SK-N-MC (cell line): ENCODE results near the gene LRPPRC.
"Not testable (repeated sequence)": the region's sequence is repeated elsewhere in the genome, so short reads cannot be mapped to it uniquely, and the experiment has no call there.

Experiments used
- DNase-seq: peaks from one replicate; pipeline ENCODE4 v3.0.0-alpha.2; 2011; ENCODE audit warnings: low read depth, low spot score
- H3K27ac ChIP-seq: fragments of 200-600 bp; sonication (generic); 2 replicates; pipeline ENCODE4 v1.5.1; 2016; ENCODE audit warnings: mixed run types
- H3K36me3 ChIP-seq: fragments of 200-600 bp; sonication (generic); 2 replicates; pipeline ENCODE4 v1.6.1; 2017; ENCODE audit warnings: antibody characterized with exemption, low read length, mixed read lengths; ENCODE audit not compliant: insufficient read depth
- H3K4me3 ChIP-seq: fragments of 200-600 bp; sonication (generic); 2 replicates; pipeline ENCODE4 v1.5.1; 2016
- H3K9ac ChIP-seq: fragments of 200-600 bp; sonication (generic); 2 replicates; pipeline ENCODE4 v1.8.0; 2017; ENCODE audit warnings: mixed run types, mixed read lengths; ENCODE audit not compliant: insufficient read length
- H3K9me3 ChIP-seq: fragments of 200-600 bp; sonication (generic); 2 replicates; pipeline ENCODE4 v1.6.1; 2017; ENCODE audit warnings: low read depth, mild to moderate bottlenecking, antibody characterized with exemption, low read length, moderate library complexity, mixed read lengths
- EZH2 ChIP-seq: fragments of 200-600 bp; sonication (generic); IDR thresholded peaks from one replicate; pipeline ENCODE4 v1.6.1; 2017; ENCODE audit warnings: antibody characterized with exemption
- FOXP2 ChIP-seq: optimal IDR thresholded peaks from 2 replicates; pipeline ENCODE3; 2011; ENCODE audit warnings: mild to moderate bottlenecking, moderate library complexity; ENCODE audit not compliant: insufficient read depth; ENCODE audit errors: extremely low read length, control extremely low read depth
- POLR2AphosphoS5 ChIP-seq: IDR thresholded peaks from 2 replicates; pipeline ENCODE4 v1.6.1; 2012; ENCODE audit warnings: mild to moderate bottlenecking, low read depth, low read length, borderline replicate concordance

LRPPRC gene

DNA sequence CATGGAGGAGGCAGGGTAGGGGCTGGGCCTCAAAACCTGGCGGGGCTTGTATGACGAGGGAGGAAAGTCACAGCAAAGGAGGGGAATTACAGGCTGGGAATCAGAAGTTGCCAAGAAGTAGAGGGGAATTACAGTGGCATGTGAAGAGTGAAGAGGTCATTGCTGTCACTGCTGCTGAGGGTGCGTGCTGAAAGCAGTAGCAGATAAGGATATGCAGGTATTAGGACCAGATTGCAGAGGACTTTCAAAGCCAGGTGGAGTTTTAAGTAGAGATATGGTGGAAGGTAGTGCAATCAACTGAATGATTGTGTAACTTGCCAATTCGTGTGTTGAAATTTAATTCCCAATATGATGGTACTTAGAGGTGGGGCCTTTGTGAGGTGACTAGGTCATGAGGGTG, 19.4 kb upstream of the LRPPRC start:
- DNase-seq: no peak
- no peak for TF ChIP-seq POLR2AphosphoS5
- no peak for TF ChIP-seq FOXP2
- no peak for TF ChIP-seq EZH2
- Histone ChIP-seq H3K4me3 (no peak overlapping the region), H3K27ac (no peak overlapping the region), H3K9ac (no peak overlapping the region), H3K9me3 (no peaks in the 10 kb centered on the region), H3K36me3 (no peaks in the 10 kb centered on the region)

DNA sequence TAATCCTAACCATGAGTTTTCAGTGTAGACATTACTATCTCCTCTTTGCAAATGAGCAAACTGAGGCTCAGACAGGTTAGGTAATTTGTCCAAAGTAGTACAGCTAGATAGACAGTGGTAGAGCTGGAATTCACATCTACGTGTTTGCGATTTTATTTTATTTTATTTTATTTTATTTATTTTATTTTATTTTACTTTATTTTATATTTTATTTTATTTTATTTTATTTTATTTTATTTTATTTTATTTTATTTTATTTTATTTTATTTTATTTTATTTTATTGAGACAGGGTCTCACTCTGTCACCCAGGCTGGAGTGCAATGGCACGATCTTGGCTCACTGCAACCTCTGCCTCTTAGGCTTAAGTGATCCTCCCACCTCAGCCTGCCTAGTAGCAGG, 17.4 kb upstream of the LRPPRC start:
- H3K4me3 ChIP-seq, H3K27ac ChIP-seq, H3K9me3 ChIP-seq, DNase-seq, H3K9ac ChIP-seq, H3K36me3 ChIP-seq: not testable (repeated sequence)

DNA sequence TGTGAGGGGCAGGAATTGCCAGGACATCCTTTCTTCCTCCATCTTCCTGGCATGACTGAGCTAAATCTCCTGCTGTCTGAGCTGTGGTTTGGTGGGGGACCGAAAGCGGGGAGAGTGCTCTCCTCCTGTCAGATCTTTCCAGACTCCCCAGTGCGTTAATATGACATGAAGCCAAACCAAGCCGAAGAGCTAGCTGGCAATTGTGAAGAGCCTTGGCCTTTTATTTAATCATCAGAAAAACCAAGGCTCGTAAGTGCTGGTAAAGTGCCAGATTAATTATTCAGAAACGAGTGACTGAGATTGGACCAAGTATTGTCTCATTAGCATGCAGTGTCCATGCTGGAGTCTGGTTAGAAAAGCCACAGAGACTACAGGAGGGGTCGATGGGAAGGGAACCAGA, 14.5 kb upstream of the LRPPRC start:
- DNase-seq: no peak
- Histone ChIP-seq H3K27ac (no peak overlapping the region), H3K36me3 (no peaks in the 10 kb centered on the region), H3K4me3 (no peak overlapping the region), H3K9me3 (no peaks in the 10 kb centered on the region), H3K9ac (no peak overlapping the region)
- no peak for TF ChIP-seq FOXP2
- no peak for TF ChIP-seq EZH2
- no peak for TF ChIP-seq POLR2AphosphoS5

DNA sequence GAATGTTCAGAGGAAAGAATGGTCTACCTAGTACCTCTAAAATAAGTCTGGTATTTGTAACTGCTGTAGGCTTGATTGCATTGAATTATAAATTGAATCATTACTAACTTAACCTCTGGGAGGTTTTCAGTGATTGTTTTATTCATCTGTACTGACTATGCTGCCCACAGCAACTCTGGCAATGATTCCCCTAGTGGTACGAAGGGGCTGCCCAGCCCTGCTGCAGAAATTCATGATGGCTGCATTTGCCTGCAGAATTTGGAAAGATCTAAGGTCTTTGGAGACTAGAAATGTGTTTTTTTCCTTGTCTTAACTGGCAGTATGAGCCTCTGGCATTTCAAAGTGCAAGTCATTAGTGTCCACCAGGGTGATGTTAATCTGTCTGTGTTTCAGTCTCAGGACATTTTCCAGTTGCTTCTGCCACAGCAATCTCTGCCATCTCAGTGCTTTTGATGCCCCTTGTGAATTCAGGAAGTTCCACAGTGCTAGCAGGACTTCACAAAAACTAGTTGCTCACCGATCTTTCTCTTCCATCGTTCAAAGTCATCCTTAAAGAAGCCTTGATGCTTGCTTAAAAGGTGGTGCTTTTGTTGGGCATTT, 13.4 kb upstream of the LRPPRC start:
- DNase-seq: no peak

DNA sequence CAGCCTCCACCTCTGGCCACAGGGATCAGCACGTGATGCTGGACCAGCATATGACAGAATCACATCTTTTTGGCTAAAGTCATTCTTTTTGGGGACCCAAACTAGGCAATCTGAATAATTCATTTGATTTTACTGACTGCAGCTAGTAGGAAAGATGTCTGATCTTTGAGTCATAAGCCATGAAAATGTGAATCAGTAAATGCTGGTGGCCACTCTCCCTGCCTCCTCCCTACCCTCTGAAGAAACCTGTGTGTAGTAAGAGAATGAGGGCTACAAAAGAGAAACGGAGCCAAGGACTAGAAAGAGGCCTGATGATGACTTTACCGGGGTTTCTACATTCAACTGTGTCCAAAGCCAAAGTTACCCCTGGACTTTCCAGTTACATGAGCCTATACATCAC, 10.1 kb upstream of the LRPPRC start:
- Histone ChIP-seq H3K9ac (no peak overlapping the region), H3K9me3 (no peaks in the 10 kb centered on the region), H3K36me3 (no peaks in the 10 kb centered on the region), H3K4me3 (no peak overlapping the region), H3K27ac (no peak overlapping the region)
- no peak for TF ChIP-seq POLR2AphosphoS5
- no peak for TF ChIP-seq EZH2
- no peak for TF ChIP-seq FOXP2
- no peak for DNase-seq

More for the DNA sequence above, 13.4 kb upstream of the LRPPRC start:
- TF ChIP-seq POLR2AphosphoS5 (no peak), FOXP2 (no peak), EZH2 (no peak)
- Histone ChIP-seq H3K9me3 (no peaks in the 10 kb centered on the region), H3K27ac (no peak overlapping the region), H3K36me3 (no peaks in the 10 kb centered on the region), H3K4me3 (no peak overlapping the region), H3K9ac (no peak overlapping the region)

DNA sequence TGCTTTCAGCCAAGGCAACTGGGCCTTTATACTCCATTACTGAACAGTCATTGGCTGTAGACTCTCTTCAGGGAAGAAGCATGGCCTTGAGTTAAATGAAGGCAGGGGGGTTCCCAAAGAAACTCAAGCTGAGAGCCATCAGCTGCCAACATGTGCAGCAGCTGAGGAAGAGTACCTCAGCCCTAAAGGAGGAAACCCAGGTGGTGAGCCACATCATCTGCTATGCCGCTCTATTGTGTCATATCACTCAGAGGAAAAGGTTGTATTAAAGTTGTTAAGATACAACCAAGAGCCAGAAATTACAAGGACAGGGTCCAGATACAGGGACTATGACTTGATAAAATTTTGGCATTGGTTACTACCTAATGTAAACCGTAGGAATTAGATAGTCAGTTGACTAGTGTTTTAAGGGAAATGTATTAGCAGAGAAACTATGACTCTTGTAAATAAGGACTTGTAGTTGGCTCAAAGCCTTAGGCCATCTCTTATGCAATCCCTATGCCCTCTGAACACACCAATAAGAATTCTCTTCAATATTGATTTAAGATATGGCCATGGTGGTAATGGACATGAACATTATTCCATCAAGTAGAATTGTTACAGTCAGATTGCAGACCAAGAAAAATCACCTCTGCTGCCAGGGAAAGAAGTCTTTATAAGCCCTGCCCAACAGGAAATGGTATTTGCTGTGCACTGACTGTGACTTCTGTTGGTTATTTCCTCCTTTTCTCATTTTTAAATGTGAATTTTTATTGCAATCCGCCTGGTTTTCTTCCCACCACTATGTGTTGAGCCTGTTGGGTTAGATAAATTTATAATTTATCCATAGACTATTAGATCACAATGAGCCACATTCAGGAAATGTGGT, 9.2 kb upstream of the LRPPRC start:
- H3K9me3 ChIP-seq: no peaks in the 10 kb centered on the region
- no peaks in the 10 kb centered on the region for H3K36me3 ChIP-seq
- H3K4me3 ChIP-seq: no peak overlapping the region
- TF ChIP-seq POLR2AphosphoS5: no peak
- no peak for TF ChIP-seq EZH2
- TF ChIP-seq FOXP2: no peak
- no peak overlapping the region for H3K9ac ChIP-seq
- no peak for DNase-seq
- no peak overlapping the region for H3K27ac ChIP-seq

DNA sequence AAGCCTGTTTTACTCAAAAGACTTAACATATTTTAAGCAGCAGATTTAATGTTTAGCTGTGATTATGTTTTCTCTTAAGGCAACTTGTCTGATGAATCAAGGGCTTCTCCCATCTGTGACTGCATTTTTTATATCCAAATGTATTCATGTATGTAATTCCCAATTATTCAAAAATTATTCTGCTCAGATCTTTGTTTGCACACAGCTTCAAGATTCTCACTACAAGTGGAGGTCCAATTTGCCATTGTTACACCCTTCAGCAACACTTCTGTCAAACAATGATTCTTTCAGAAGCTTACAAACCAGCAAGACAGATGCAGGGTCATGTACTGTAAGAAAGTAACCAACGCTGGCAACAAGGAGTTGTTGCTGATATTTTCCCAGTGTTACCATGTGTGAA, 5.9 kb upstream of the LRPPRC start:
- no peaks in the 10 kb centered on the region for H3K9me3 ChIP-seq
- H3K27ac ChIP-seq: no peak overlapping the region
- TF ChIP-seq FOXP2 (no peak), POLR2AphosphoS5 (no peak), EZH2 (no peak)
- H3K36me3 ChIP-seq: no peaks in the 10 kb centered on the region
- no peak overlapping the region for H3K9ac ChIP-seq
- no peak overlapping the region for H3K4me3 ChIP-seq
- no peak for DNase-seq

DNA sequence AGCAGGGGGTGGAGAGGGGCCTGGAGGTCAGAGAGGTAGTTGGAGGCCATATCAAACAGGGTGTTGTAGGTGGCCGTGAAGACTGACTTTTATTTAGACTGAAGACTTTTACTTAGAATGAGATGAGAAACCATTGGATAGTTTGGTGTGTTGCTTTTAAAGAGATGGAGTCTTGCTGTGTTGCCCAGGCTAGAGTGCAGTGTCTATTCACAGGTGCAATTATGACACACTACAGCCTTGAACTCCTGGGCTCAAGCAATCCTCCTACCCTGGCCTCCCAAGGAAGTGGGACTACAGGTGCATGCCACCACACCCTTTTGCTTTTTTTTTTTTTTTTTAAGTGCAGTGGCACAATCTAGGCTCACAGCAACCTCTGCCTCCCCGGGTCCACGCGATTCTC, 2.5 kb upstream of the LRPPRC start:
- DNase-seq: no peak
- H3K4me3 ChIP-seq: no peak overlapping the region
- no peak overlapping the region for H3K27ac ChIP-seq
- TF ChIP-seq EZH2 (no peak), POLR2AphosphoS5 (no peak), FOXP2 (no peak)
- peaks cover 16% of the 10 kb centered on the region for H3K36me3 ChIP-seq
- H3K9me3 ChIP-seq: no peaks in the 10 kb centered on the region
- no peak overlapping the region for H3K9ac ChIP-seq
